SK-N-SH (cell line): ENCODE data around the gene MEGF6. TPM values are rescaled to one million over a fixed set of nuclear protein-coding genes. Genes with fewer than 3 reads are reported as not detected.

Source experiments
- CTCF ChIA-PET: fragments of 300-600, 350-600 bp; formaldehyde crosslinking; extraction: SDS; loops from one replicate; lab custom pipeline; 2021; lab: Yijun Ruan, JAX
- POLR2A ChIA-PET: fragments of 350-600 bp; sonication (Branson Sonifier 250); formaldehyde crosslinking; extraction: SDS; loops from one replicate; lab custom pipeline; 2020; ENCODE audit warnings: antibody characterized with exemption, inconsistent platforms; lab: Yijun Ruan, JAX
- DNase-seq: peaks from one replicate; pipeline ENCODE4 v3.0.0; 2012
- H2AFZ ChIP-seq: fragments of 200-600 bp; sonication (generic); 2 replicates; pipeline ENCODE4 v1.8.1; 2016; ENCODE audit warnings: antibody characterized with exemption, mild to moderate bottlenecking, low read depth
- H3F3A ChIP-seq: fragments of 200-600 bp; sonication (generic); replicated peaks from 2 replicates; pipeline ENCODE3; 2016; ENCODE audit warnings: antibody characterized with exemption, mild to moderate bottlenecking; ENCODE audit not compliant: insufficient read depth
- H3K27ac ChIP-seq, 2 experiments: fragments of 200-500 bp in 1 of 2; fragments of 200-600 bp in 1 of 2; sonication (Bioruptor generic) in 1 of 2; sonication (generic), shearing (Covaris generic) in 1 of 2; 2 replicates each; pipeline versions ENCODE4 v1.5.1 to v1.6.1; 2014 to 2016; ENCODE audit warnings: low read depth in 2 of 2, inconsistent platforms in 1 of 2, low read length in 1 of 2, mild to moderate bottlenecking in 1 of 2, mixed read lengths in 1 of 2
- H3K27me3 ChIP-seq: fragments of 200-600 bp; sonication (generic), shearing (Covaris generic); 2 replicates; pipeline ENCODE4 v1.6.1; 2016; ENCODE audit warnings: mixed run types; ENCODE audit not compliant: insufficient read depth
- H3K36me3 ChIP-seq, 2 experiments: fragments of 200-500 bp in 1 of 2; fragments of 200-600 bp in 1 of 2; sonication (Bioruptor generic) in 1 of 2; sonication (generic) in 1 of 2; replicated peaks in 1 of 2; 2 replicates each; pipeline versions ENCODE3 to v1.5.1; 2014 to 2016; ENCODE audit warnings: low read length in 1 of 2, mild to moderate bottlenecking in 1 of 2; ENCODE audit not compliant: insufficient read depth in 2 of 2, control insufficient read depth in 1 of 2
- H3K4me1 ChIP-seq, 2 experiments: fragments of 200-500 bp in 1 of 2; fragments of 200-600 bp in 1 of 2; sonication (Bioruptor generic) in 1 of 2; sonication (generic), shearing (Covaris generic) in 1 of 2; 2 replicates each; pipeline versions ENCODE4 v1.5.1 to v1.6.1; 2014 to 2016; ENCODE audit warnings: low read depth in 1 of 2, low read length in 1 of 2, mixed run types in 1 of 2; ENCODE audit not compliant: insufficient read depth in 2 of 2, control insufficient read depth in 1 of 2
- H3K4me2 ChIP-seq: fragments of 200-600 bp; sonication (generic), shearing (Covaris generic); 2 replicates; pipeline ENCODE4 v1.6.1; 2017; ENCODE audit warnings: mixed run types
- H3K4me3 ChIP-seq, 2 experiments: fragments of 200-500 bp in 1 of 2; fragments of 200-600 bp in 1 of 2; sonication (Bioruptor generic) in 1 of 2; sonication (generic), shearing (Covaris generic) in 1 of 2; 2 replicates each; pipeline versions ENCODE4 v1.5.1 to v1.8.1; 2014 to 2016; ENCODE audit warnings: low read depth in 2 of 2, inconsistent platforms in 1 of 2, low read length in 1 of 2, mild to moderate bottlenecking in 1 of 2, mixed read lengths in 1 of 2, moderate library complexity in 1 of 2
- H3K79me2 ChIP-seq: fragments of 200-600 bp; sonication (generic); 2 replicates; pipeline ENCODE4 v1.8.1; 2017; ENCODE audit warnings: mild to moderate bottlenecking; ENCODE audit not compliant: insufficient read depth
- H3K9ac ChIP-seq: fragments of 200-600 bp; sonication (generic); 2 replicates; pipeline ENCODE4 v1.6.1; 2017; ENCODE audit warnings: mixed run types
- H3K9me2 ChIP-seq: fragments of 200-600 bp; sonication (generic); 2 replicates; pipeline ENCODE4 v1.6.1; 2017; ENCODE audit warnings: mixed run types
- H3K9me3 ChIP-seq: fragments of 200-600 bp; sonication (generic); 2 replicates; pipeline ENCODE4 v1.6.1; 2017; ENCODE audit warnings: mixed run types, mild to moderate bottlenecking, moderate library complexity
- H4K20me1 ChIP-seq: fragments of 200-600 bp; sonication (generic); 2 replicates; pipeline ENCODE4 v1.6.1; 2017; ENCODE audit warnings: mild to moderate bottlenecking, mixed run types; ENCODE audit not compliant: insufficient read depth
- FOXM1 ChIP-seq: IDR thresholded peaks from 2 replicates; pipeline ENCODE4 v1.4.0; 2012; ENCODE audit warnings: low read depth, mild to moderate bottlenecking
- JUND ChIP-seq: IDR thresholded peaks from 2 replicates; pipeline ENCODE4 v1.4.0; 2012
- NFIC ChIP-seq: IDR thresholded peaks from 2 replicates; pipeline ENCODE4 v1.4.0; 2012; ENCODE audit warnings: borderline replicate concordance
- NRF1 ChIP-seq: IDR thresholded peaks from 2 replicates; pipeline ENCODE4 v1.6.1; 2012; ENCODE audit warnings: low read depth, mild to moderate bottlenecking, low read length
- POLR2AphosphoS5 ChIP-seq: IDR thresholded peaks from 2 replicates; pipeline ENCODE4 v1.6.1; 2012; ENCODE audit warnings: low read depth, low read length
- RFX5 ChIP-seq: IDR thresholded peaks from 2 replicates; pipeline ENCODE4 v1.6.1; 2012; ENCODE audit warnings: mild to moderate bottlenecking, improper control_type of control experiment, low read length
- WGBS: methylation state at CpG from one replicate; pipeline ENCODE4 v1.1.6; 2017; ENCODE audit warnings: low lambda C conversion rate; 5-methylcytosine and 5-hydroxymethylcytosine counted together
- polyA plus RNA-seq, 3 experiments: library from polyadenylated mRNA; depleted of rRNA; stranded (reverse); fragments of >200 nt; gene quantifications; 2 replicates each; pipeline ENCODE4 v1.2.3, GENCODE V29; 2012
- TF ChIP-seq, protein P1 (sequence below): fragments of 150-350 bp; IDR thresholded peaks from 2 replicates; pipeline ENCODE4 v1.6.1; 2017; ENCODE audit warnings: antibody characterized with exemption, low read length, low read depth, borderline replicate concordance
- TF ChIP-seq, protein P2 (sequence below): IDR thresholded peaks from 2 replicates; pipeline ENCODE4; 2012
- TF ChIP-seq, protein P3 (sequence below): IDR thresholded peaks from 2 replicates; pipeline ENCODE4 v1.4.0; 2012; ENCODE audit warnings: low read depth, borderline replicate concordance
- TF ChIP-seq, protein P4 (sequence below): IDR thresholded peaks from 2 replicates; pipeline ENCODE4 v1.6.1; 2012; ENCODE audit warnings: mild to moderate bottlenecking, low read depth, low read length, moderate library complexity

The MEGF6 gene
- polyA plus RNA-seq, 1 of the 3 experiments (the other 2 are of a cell fraction) = 7.6 TPM

DNA sequence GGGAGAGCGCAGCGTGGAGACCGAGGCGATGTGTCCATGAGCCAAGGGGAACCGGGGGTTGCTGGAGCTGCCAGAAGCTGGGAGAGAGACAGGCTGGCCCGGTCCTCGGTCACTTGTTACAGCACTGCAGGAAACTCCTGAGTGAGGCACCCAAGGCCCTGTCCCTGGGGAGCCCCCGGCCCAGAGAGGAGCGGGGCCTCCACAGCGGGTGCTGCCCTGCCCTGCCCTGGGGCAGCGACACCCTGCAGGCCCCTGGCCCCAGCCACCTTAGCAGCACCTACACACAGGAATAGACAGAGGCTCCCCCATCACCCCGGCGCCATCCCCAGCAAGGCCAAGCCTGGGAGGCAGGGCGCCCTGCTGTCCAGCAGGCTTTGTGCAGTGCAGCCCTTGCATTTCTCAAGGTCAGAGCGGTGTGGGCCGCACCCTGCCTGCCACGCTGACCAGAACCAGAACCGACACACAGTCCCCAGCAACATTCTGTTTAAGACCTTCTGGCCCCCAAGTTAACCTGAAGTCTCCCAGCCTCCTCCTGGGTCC, 6.6 kb upstream of the MEGF6 start:
- 87% methylated on average over 7 of the region's 18 CpGs for WGBS
- H2AFZ ChIP-seq = no peak overlapping the region
- ChIA-PET CTCF (interaction anchor here (1.2 to 2.3 kb wide), 6 partner anchors 19 to 153 kb away, joined by 3 to 17 read pairs (median 4); no protein-coding TSS in a partner anchor), POLR2A (no interaction called here)
- H3K4me3 ChIP-seq = no peak overlapping the region
- no peak overlapping the region for H3K4me2 ChIP-seq
- H3K9me2 ChIP-seq = no peaks in the 10 kb centered on the region
- no peak overlapping the region for H3K27ac ChIP-seq
- no peaks in the 10 kb centered on the region for H3K9me3 ChIP-seq
- H3F3A ChIP-seq = no peaks in the 10 kb centered on the region
- TF ChIP-seq, protein P1, sequence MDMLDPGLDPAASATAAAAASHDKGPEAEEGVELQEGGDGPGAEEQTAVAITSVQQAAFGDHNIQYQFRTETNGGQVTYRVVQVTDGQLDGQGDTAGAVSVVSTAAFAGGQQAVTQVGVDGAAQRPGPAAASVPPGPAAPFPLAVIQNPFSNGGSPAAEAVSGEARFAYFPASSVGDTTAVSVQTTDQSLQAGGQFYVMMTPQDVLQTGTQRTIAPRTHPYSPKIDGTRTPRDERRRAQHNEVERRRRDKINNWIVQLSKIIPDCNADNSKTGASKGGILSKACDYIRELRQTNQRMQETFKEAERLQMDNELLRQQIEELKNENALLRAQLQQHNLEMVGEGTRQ = no peak
- TF ChIP-seq FOXM1 (no peak), POLR2AphosphoS5 (no peak), JUND (no peak), RFX5 (no peak), NRF1 (no peak), NFIC (no peak)
- TF ChIP-seq, protein P2, sequence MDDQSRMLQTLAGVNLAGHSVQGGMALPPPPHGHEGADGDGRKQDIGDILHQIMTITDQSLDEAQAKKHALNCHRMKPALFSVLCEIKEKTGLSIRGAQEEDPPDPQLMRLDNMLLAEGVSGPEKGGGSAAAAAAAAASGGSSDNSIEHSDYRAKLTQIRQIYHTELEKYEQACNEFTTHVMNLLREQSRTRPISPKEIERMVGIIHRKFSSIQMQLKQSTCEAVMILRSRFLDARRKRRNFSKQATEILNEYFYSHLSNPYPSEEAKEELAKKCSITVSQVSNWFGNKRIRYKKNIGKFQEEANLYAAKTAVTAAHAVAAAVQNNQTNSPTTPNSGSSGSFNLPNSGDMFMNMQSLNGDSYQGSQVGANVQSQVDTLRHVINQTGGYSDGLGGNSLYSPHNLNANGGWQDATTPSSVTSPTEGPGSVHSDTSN = no peak
- TF ChIP-seq, protein P3, sequence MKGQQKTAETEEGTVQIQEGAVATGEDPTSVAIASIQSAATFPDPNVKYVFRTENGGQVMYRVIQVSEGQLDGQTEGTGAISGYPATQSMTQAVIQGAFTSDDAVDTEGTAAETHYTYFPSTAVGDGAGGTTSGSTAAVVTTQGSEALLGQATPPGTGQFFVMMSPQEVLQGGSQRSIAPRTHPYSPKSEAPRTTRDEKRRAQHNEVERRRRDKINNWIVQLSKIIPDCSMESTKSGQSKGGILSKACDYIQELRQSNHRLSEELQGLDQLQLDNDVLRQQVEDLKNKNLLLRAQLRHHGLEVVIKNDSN = no peak
- TF ChIP-seq, protein P4, sequence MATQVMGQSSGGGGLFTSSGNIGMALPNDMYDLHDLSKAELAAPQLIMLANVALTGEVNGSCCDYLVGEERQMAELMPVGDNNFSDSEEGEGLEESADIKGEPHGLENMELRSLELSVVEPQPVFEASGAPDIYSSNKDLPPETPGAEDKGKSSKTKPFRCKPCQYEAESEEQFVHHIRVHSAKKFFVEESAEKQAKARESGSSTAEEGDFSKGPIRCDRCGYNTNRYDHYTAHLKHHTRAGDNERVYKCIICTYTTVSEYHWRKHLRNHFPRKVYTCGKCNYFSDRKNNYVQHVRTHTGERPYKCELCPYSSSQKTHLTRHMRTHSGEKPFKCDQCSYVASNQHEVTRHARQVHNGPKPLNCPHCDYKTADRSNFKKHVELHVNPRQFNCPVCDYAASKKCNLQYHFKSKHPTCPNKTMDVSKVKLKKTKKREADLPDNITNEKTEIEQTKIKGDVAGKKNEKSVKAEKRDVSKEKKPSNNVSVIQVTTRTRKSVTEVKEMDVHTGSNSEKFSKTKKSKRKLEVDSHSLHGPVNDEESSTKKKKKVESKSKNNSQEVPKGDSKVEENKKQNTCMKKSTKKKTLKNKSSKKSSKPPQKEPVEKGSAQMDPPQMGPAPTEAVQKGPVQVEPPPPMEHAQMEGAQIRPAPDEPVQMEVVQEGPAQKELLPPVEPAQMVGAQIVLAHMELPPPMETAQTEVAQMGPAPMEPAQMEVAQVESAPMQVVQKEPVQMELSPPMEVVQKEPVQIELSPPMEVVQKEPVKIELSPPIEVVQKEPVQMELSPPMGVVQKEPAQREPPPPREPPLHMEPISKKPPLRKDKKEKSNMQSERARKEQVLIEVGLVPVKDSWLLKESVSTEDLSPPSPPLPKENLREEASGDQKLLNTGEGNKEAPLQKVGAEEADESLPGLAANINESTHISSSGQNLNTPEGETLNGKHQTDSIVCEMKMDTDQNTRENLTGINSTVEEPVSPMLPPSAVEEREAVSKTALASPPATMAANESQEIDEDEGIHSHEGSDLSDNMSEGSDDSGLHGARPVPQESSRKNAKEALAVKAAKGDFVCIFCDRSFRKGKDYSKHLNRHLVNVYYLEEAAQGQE = no peak
- TF ChIP-seq, all 33 proteins: peak for 0
- Histone ChIP-seq H4K20me1 (no peaks in the 10 kb centered on the region), H3K9ac (no peak overlapping the region), H3K36me3 (no peaks in the 10 kb centered on the region), H3K27me3 (no peaks in the 10 kb centered on the region), H3K4me1 (peaks cover 0 to 7% of the 10 kb centered on the region in 2 experiments; a peak in 2 of 4 replicates), H3K79me2 (no peaks in the 10 kb centered on the region)
- DNase-seq = no peak

DNA sequence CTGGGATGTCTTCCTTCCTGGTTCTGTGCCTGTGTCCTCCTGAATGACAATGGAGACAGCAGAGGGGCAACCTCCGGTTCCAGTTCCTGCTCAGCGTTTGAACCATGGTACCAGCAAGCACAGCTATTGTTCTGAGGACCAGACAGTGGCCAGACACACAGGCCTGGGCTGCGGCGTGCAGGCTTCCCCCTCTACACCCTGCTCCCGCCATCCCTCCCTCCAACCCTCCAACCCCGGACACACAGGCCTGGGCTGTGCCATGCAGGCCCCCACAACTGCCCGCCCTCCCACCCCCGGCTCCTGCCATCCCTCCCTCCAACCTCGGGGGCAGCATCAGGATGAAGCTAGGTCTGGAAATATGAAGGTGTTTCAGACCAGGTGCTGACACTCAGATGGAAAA, 5.6 kb upstream of the MEGF6 start:
- POLR2A ChIA-PET = no interaction called here

More for the DNA sequence above, 5.6 kb upstream of the MEGF6 start:
- no peak overlapping the region for H3K4me2 ChIP-seq
- peaks cover 0 to 8% of the 10 kb centered on the region in 2 experiments; a peak in 2 of 4 replicates for H3K4me1 ChIP-seq
- no peaks in the 10 kb centered on the region for H3K27me3 ChIP-seq
- CTCF ChIA-PET = interaction anchor here (0.8 to 1.5 kb wide), 5 partner anchors 9 to 124 kb away, joined by 3 to 8 read pairs (median 4); no protein-coding TSS in a partner anchor
- no peaks in the 10 kb centered on the region for H4K20me1 ChIP-seq
- no peak overlapping the region for H3K27ac ChIP-seq
- no peaks in the 10 kb centered on the region for H3K79me2 ChIP-seq
- H3K9me2 ChIP-seq = no peaks in the 10 kb centered on the region
- DNase-seq = no peak
- H3K9ac ChIP-seq = no peak overlapping the region
- H2AFZ ChIP-seq = no peak overlapping the region
- no peak for TF ChIP-seq NFIC
- TF ChIP-seq, all 33 proteins: peak for 0
- no peaks in the 10 kb centered on the region for H3K9me3 ChIP-seq
- 80% methylated on average over 5 of the region's 9 CpGs for WGBS
- no peak overlapping the region for H3K4me3 ChIP-seq
- H3F3A ChIP-seq = no peaks in the 10 kb centered on the region
- no peaks in the 10 kb centered on the region for H3K36me3 ChIP-seq
